HepG2 (cell line): Measurements from ENCODE around the gene ZKSCAN1. TPM values are rescaled to one million over a fixed set of nuclear protein-coding genes. Genes with fewer than 3 reads are reported as not detected.
A peak's percentile ranks its signal among the peaks of the same experiment; 100 is the strongest.

Experiments used
- CBFB ChIP-seq: sonication (generic); formaldehyde crosslinking; IDR thresholded peaks from 2 replicates; pipeline ENCODE4 v1.4.0; 2020; ENCODE audit warnings: missing genetic modification reagents
- CBX2 ChIP-seq, 2 experiments: fragments of 200-600 bp in 1 of 2; sonication (generic); formaldehyde crosslinking in 1 of 2; IDR thresholded peaks; 2 replicates each; pipeline versions ENCODE4 v1.7.0 to v1.8.1; 2018 to 2022; ENCODE audit warnings: low read depth in 2 of 2, low read length in 1 of 2, mild to moderate bottlenecking in 1 of 2, missing genetic modification reagents in 1 of 2
- CENPT ChIP-seq: sonication (generic); formaldehyde crosslinking; IDR thresholded peaks from 2 replicates; pipeline ENCODE4 v1.8.0; 2022; ENCODE audit warnings: low read depth, mild to moderate bottlenecking, moderate library complexity, missing genetic modification reagents
- DNMT3B ChIP-seq: conservative IDR thresholded peaks from 2 replicates; pipeline ENCODE4 v1.6.1; 2016; ENCODE audit warnings: missing biosample characterization, control low read depth
- GABPA ChIP-seq, 2 experiments: IDR thresholded peaks; 2 replicates each; pipeline ENCODE4 v1.6.1; 2011 to 2016; ENCODE audit warnings: low read depth in 2 of 2, low read length in 1 of 2, missing biosample characterization in 1 of 2, missing genetic modification characterization in 1 of 2
- HNF4A ChIP-seq: sonication (generic); formaldehyde crosslinking; IDR thresholded peaks from 2 replicates; pipeline ENCODE4 v1.4.0; 2020; ENCODE audit warnings: missing genetic modification reagents
- PITX1 ChIP-seq: sonication (generic); formaldehyde crosslinking; IDR thresholded peaks from 2 replicates; pipeline ENCODE4 v1.5.1; 2020; ENCODE audit warnings: mild to moderate bottlenecking, missing genetic modification reagents
- RAD21 ChIP-seq: fragments of 450-650 bp; formaldehyde crosslinking; IDR thresholded peaks from 2 replicates; pipeline ENCODE4 v1.5.0; 2020; ENCODE audit warnings: mild to moderate bottlenecking
- RBAK ChIP-seq: sonication (generic); formaldehyde crosslinking; IDR thresholded peaks from 2 replicates; pipeline ENCODE4 v1.5.1; 2020; ENCODE audit warnings: mild to moderate bottlenecking, missing genetic modification reagents
- RXRB ChIP-seq: IDR thresholded peaks from 2 replicates; pipeline ENCODE4 v1.6.1; 2016; ENCODE audit warnings: borderline replicate concordance, missing genetic modification reagents, missing compliant biosample characterization
- SRY ChIP-seq: sonication (generic); formaldehyde crosslinking; IDR thresholded peaks from 2 replicates; pipeline ENCODE4 v1.8.0; 2022; ENCODE audit warnings: mild to moderate bottlenecking, missing genetic modification reagents
- ZC3H13 ChIP-seq: sonication (generic); formaldehyde crosslinking; IDR thresholded peaks from 2 replicates; pipeline ENCODE4 v1.8.1; 2023; ENCODE audit warnings: mild to moderate bottlenecking, missing genetic modification reagents, moderate library complexity
- ZNF121 ChIP-seq: sonication (generic); formaldehyde crosslinking; IDR thresholded peaks from 2 replicates; pipeline ENCODE4 v1.5.0; 2020; ENCODE audit warnings: mild to moderate bottlenecking, missing genetic modification reagents
- ZNF350 ChIP-seq: sonication (generic); formaldehyde crosslinking; IDR thresholded peaks from 2 replicates; pipeline ENCODE4 v1.4.0; 2020; ENCODE audit warnings: mild to moderate bottlenecking, low read depth, missing genetic modification reagents, borderline replicate concordance
- ZNF430 ChIP-seq: sonication (generic); formaldehyde crosslinking; IDR thresholded peaks from 2 replicates; pipeline ENCODE4 v1.9.0; 2021; ENCODE audit warnings: mild to moderate bottlenecking, missing genetic modification reagents
- ZNF746 ChIP-seq: sonication (generic); formaldehyde crosslinking; IDR thresholded peaks from 2 replicates; pipeline ENCODE4 v1.8.0; 2022; ENCODE audit warnings: mild to moderate bottlenecking, missing genetic modification reagents
- polyA plus RNA-seq, 8 experiments: library from polyadenylated mRNA; depleted of rRNA in 3 of 8; stranded (reverse) in 7 of 8; unstranded in 1 of 8; fragments of >200 nt; fragmentation: Illumina TruSeq in 4 of 8; extraction: Trizol in 4 of 8; gene quantifications; 2 replicates each; pipeline versions ENCODE4 v1.2.1 to v1.2.3, GENCODE V29; 2011 to 2016; ENCODE audit warnings: low read depth in 4 of 8, missing spikeins in 1 of 8, mixed read lengths in 1 of 8; ENCODE audit not compliant: insufficient read depth in 1 of 8
- total RNA-seq, 5 experiments: library from RNA; depleted of rRNA; stranded (reverse); fragments of >200 nt; fragmentation: Illumina TruSeq; extraction: Trizol; gene quantifications; 2 replicates each; pipeline ENCODE4 v1.2.3, GENCODE V29; 2016; ENCODE audit warnings: low read depth in 1 of 5
- TF ChIP-seq, protein P1 (sequence below): fragments of 450-650 bp; IDR thresholded peaks from 2 replicates; pipeline ENCODE4 v1.6.1; 2017; ENCODE audit warnings: mild to moderate bottlenecking
- TF ChIP-seq, protein P2 (sequence below): sonication (generic); formaldehyde crosslinking; IDR thresholded peaks from 2 replicates; pipeline ENCODE4 v1.4.0; 2020; ENCODE audit warnings: missing genetic modification reagents, mild to moderate bottlenecking, borderline replicate concordance
- TF ChIP-seq, protein P3 (sequence below): sonication (generic); formaldehyde crosslinking; conservative IDR thresholded peaks from 2 replicates; pipeline ENCODE4 v1.8.0; 2022; ENCODE audit warnings: mild to moderate bottlenecking, moderate library complexity, missing genetic modification reagents
- TF ChIP-seq, protein P4 (sequence below): sonication (generic); formaldehyde crosslinking; IDR thresholded peaks from 2 replicates; pipeline ENCODE4 v1.5.0; 2020; ENCODE audit warnings: mild to moderate bottlenecking, missing genetic modification reagents

The ZKSCAN1 gene
- total and polyA plus RNA-seq, 2 of the 13 experiments (the other 11 are each of a cell fraction or from before 2014, with no cell fraction given) = 46.4 to 60.6 TPM

DNA sequence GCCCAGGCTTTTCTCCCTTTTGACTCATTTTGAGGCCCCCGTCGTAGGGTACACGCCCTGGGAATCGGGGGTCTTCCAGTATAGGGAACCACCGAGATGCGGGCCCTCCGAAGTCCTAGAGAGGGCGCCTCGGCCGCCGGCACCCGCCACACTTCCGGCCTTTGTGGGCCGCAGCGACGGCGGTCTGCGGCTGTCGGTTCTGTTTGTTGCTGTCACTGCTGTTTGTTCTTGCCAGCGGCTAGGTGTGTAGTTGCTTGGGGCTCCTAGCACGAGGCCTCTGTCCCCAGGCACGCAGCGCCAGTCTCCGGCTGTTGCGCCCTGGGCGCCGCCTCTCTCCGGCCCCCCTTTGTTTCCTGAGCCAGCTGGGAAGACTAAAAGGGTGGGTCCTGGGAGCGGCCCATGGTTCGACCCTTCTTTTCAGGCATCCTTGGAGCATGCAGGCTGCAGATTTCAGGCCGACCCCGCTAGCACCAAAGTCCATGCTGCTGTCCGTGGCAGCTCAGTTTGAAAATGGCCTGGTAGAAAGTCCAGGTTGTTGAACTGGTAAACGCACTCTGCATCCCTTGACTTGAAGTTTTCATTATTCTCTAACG, 17.8 kb upstream of the ZKSCAN1 start (continued):
- TF ChIP-seq GABPA (IDR thresholded peaks at IDR 0.05; ENCODE audit: low read depth, low read length) = peak; percentile 71
- peak; percentile 93 for TF ChIP-seq GABPA (CRISPR knock-in tag; IDR thresholded peaks at IDR 0.05; ENCODE audit: low read depth)
- peak; percentile 93 for TF ChIP-seq ZNF430 (CRISPR knock-in tag)
- no peak for TF ChIP-seq DNMT3B
- peak; percentile 68; the same call in 1 of the 2 replicates for TF ChIP-seq ZNF350 (CRISPR knock-in tag)
- no peak; the same call in 1 of the 2 replicates for TF ChIP-seq RBAK (CRISPR knock-in tag)
- no peak for TF ChIP-seq ZNF121 (CRISPR knock-in tag)
- TF ChIP-seq CBX2 (IDR thresholded peaks at IDR 0.05; ENCODE audit: low read depth, low read length) = no peak
- TF ChIP-seq CBX2 (CRISPR knock-in tag; IDR thresholded peaks at IDR 0.05; ENCODE audit: low read depth) = no peak
- TF ChIP-seq, protein P1, sequence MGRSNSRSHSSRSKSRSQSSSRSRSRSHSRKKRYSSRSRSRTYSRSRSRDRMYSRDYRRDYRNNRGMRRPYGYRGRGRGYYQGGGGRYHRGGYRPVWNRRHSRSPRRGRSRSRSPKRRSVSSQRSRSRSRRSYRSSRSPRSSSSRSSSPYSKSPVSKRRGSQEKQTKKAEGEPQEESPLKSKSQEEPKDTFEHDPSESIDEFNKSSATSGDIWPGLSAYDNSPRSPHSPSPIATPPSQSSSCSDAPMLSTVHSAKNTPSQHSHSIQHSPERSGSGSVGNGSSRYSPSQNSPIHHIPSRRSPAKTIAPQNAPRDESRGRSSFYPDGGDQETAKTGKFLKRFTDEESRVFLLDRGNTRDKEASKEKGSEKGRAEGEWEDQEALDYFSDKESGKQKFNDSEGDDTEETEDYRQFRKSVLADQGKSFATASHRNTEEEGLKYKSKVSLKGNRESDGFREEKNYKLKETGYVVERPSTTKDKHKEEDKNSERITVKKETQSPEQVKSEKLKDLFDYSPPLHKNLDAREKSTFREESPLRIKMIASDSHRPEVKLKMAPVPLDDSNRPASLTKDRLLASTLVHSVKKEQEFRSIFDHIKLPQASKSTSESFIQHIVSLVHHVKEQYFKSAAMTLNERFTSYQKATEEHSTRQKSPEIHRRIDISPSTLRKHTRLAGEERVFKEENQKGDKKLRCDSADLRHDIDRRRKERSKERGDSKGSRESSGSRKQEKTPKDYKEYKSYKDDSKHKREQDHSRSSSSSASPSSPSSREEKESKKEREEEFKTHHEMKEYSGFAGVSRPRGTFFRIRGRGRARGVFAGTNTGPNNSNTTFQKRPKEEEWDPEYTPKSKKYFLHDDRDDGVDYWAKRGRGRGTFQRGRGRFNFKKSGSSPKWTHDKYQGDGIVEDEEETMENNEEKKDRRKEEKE = no peak
- peak; percentile 64 for TF ChIP-seq HNF4A (CRISPR knock-in tag)
- peak; percentile 93 for TF ChIP-seq SRY (CRISPR knock-in tag)
- TF ChIP-seq PITX1 = peak; percentile 80
- no peak for TF ChIP-seq ZC3H13
- peak; percentile 76 for TF ChIP-seq RAD21 (CRISPR knock-in tag)
- TF ChIP-seq, protein P2, sequence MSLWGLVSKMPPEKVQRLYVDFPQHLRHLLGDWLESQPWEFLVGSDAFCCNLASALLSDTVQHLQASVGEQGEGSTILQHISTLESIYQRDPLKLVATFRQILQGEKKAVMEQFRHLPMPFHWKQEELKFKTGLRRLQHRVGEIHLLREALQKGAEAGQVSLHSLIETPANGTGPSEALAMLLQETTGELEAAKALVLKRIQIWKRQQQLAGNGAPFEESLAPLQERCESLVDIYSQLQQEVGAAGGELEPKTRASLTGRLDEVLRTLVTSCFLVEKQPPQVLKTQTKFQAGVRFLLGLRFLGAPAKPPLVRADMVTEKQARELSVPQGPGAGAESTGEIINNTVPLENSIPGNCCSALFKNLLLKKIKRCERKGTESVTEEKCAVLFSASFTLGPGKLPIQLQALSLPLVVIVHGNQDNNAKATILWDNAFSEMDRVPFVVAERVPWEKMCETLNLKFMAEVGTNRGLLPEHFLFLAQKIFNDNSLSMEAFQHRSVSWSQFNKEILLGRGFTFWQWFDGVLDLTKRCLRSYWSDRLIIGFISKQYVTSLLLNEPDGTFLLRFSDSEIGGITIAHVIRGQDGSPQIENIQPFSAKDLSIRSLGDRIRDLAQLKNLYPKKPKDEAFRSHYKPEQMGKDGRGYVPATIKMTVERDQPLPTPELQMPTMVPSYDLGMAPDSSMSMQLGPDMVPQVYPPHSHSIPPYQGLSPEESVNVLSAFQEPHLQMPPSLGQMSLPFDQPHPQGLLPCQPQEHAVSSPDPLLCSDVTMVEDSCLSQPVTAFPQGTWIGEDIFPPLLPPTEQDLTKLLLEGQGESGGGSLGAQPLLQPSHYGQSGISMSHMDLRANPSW (CRISPR knock-in tag) = no peak; the same call in 1 of the 2 replicates
- TF ChIP-seq RXRB (CRISPR knock-in tag) = peak; percentile 78; the same call in 1 of the 2 replicates
- TF ChIP-seq, protein P3, sequence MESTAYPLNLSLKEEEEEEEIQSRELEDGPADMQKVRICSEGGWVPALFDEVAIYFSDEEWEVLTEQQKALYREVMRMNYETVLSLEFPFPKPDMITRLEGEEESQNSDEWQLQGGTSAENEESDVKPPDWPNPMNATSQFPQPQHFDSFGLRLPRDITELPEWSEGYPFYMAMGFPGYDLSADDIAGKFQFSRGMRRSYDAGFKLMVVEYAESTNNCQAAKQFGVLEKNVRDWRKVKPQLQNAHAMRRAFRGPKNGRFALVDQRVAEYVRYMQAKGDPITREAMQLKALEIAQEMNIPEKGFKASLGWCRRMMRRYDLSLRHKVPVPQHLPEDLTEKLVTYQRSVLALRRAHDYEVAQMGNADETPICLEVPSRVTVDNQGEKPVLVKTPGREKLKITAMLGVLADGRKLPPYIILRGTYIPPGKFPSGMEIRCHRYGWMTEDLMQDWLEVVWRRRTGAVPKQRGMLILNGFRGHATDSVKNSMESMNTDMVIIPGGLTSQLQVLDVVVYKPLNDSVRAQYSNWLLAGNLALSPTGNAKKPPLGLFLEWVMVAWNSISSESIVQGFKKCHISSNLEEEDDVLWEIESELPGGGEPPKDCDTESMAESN (CRISPR knock-in tag) = 0 out of 2 replicates have a peak, but pooled peaks have one; percentile 27
- TF ChIP-seq, protein P4, sequence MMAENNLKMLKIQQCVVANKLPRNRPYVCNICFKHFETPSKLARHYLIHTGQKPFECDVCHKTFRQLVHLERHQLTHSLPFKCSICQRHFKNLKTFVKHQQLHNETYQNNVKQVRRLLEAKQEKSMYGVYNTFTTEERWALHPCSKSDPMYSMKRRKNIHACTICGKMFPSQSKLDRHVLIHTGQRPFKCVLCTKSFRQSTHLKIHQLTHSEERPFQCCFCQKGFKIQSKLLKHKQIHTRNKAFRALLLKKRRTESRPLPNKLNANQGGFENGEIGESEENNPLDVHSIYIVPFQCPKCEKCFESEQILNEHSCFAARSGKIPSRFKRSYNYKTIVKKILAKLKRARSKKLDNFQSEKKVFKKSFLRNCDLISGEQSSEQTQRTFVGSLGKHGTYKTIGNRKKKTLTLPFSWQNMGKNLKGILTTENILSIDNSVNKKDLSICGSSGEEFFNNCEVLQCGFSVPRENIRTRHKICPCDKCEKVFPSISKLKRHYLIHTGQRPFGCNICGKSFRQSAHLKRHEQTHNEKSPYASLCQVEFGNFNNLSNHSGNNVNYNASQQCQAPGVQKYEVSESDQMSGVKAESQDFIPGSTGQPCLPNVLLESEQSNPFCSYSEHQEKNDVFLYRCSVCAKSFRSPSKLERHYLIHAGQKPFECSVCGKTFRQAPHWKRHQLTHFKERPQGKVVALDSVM (CRISPR knock-in tag) = peak; percentile 64; the same call in 1 of the 2 replicates
- peak; percentile 76; the same call in 1 of the 2 replicates for TF ChIP-seq CBFB
- TF ChIP-seq CENPT (CRISPR knock-in tag) = no peak
- TF ChIP-seq ZNF746 (CRISPR knock-in tag) = peak; percentile 81; the same call in 1 of the 2 replicates
